ENCODE data around the gene FANCB.

The FANCB gene

GRCh38 chrX:14832586-14832985 is 40.3 kb downstream of the FANCB start:
- TF ChIP-seq REST (IDR thresholded peaks at IDR 0.05; ENCODE audit: low read depth) (no peak), MAX (IDR thresholded peaks at IDR 0.05) (no peak), ZBTB7A (IDR thresholded peaks at IDR 0.05; ENCODE audit: low read depth) (no peak), EGR1 (IDR thresholded peaks at IDR 0.05) (no peak), TAF1 (IDR thresholded peaks at IDR 0.05; ENCODE audit: low read depth) (no peak), TCF12 (IDR thresholded peaks at IDR 0.05; ENCODE audit: low read depth) (no peak), USF1 (IDR thresholded peaks at IDR 0.05) (no peak), TEAD4 (IDR thresholded peaks at IDR 0.05) (no peak), NFIC (IDR thresholded peaks at IDR 0.05) (no peak), RAD21 (IDR thresholded peaks at IDR 0.05; ENCODE audit: low read depth) (no peak), CEBPB (IDR thresholded peaks at IDR 0.05) (no peak), YY1 (IDR thresholded peaks at IDR 0.05; ENCODE audit: low read depth) (no peak), CREB1 (IDR thresholded peaks at IDR 0.05; ENCODE audit: low read depth) (no peak), EP300 (IDR thresholded peaks at IDR 0.05; ENCODE audit: borderline replicate concordance) (no peak), FOXM1 (IDR thresholded peaks at IDR 0.05; ENCODE audit: borderline replicate concordance, low read depth) (no peak)

GRCh38 chrX:14832151-14832550 is 40.7 kb downstream of the FANCB start:
- no peak for TF ChIP-seq RAD21 (IDR thresholded peaks at IDR 0.05; ENCODE audit: low read depth)
- TF ChIP-seq TCF12 (IDR thresholded peaks at IDR 0.05; ENCODE audit: low read depth): no peak
- no peak for TF ChIP-seq CEBPB (IDR thresholded peaks at IDR 0.05)
- TF ChIP-seq TEAD4 (IDR thresholded peaks at IDR 0.05): no peak
- no peak for TF ChIP-seq CREB1 (IDR thresholded peaks at IDR 0.05; ENCODE audit: low read depth)
- TF ChIP-seq USF1 (IDR thresholded peaks at IDR 0.05): no peak
- TF ChIP-seq NFIC (IDR thresholded peaks at IDR 0.05): no peak
- TF ChIP-seq EP300 (IDR thresholded peaks at IDR 0.05; ENCODE audit: borderline replicate concordance): no peak
- TF ChIP-seq REST (IDR thresholded peaks at IDR 0.05; ENCODE audit: low read depth): no peak
- TF ChIP-seq ZBTB7A (IDR thresholded peaks at IDR 0.05; ENCODE audit: low read depth): no peak
- no peak for TF ChIP-seq TAF1 (IDR thresholded peaks at IDR 0.05; ENCODE audit: low read depth)
- TF ChIP-seq FOXM1 (IDR thresholded peaks at IDR 0.05; ENCODE audit: borderline replicate concordance, low read depth): no peak
- TF ChIP-seq EGR1 (IDR thresholded peaks at IDR 0.05): no peak
- TF ChIP-seq MAX (IDR thresholded peaks at IDR 0.05): no peak
- no peak for TF ChIP-seq YY1 (IDR thresholded peaks at IDR 0.05; ENCODE audit: low read depth)

GRCh38 chrX:14829643-14830042 is 43.2 kb downstream of the FANCB start:
- TF ChIP-seq EGR1 (IDR thresholded peaks at IDR 0.05) (no peak), USF1 (IDR thresholded peaks at IDR 0.05) (no peak), CEBPB (IDR thresholded peaks at IDR 0.05) (no peak), RAD21 (IDR thresholded peaks at IDR 0.05; ENCODE audit: low read depth) (no peak), EP300 (IDR thresholded peaks at IDR 0.05; ENCODE audit: borderline replicate concordance) (no peak), NFIC (IDR thresholded peaks at IDR 0.05) (no peak), FOXM1 (IDR thresholded peaks at IDR 0.05; ENCODE audit: borderline replicate concordance, low read depth) (no peak), ZBTB7A (IDR thresholded peaks at IDR 0.05; ENCODE audit: low read depth) (no peak), TEAD4 (IDR thresholded peaks at IDR 0.05) (no peak), YY1 (IDR thresholded peaks at IDR 0.05; ENCODE audit: low read depth) (no peak), TAF1 (IDR thresholded peaks at IDR 0.05; ENCODE audit: low read depth) (no peak), MAX (IDR thresholded peaks at IDR 0.05) (no peak), CREB1 (IDR thresholded peaks at IDR 0.05; ENCODE audit: low read depth) (no peak), TCF12 (IDR thresholded peaks at IDR 0.05; ENCODE audit: low read depth) (no peak), REST (IDR thresholded peaks at IDR 0.05; ENCODE audit: low read depth) (no peak)
